ENCODE measurements around the gene TSHR. TPM values are rescaled to one million over a fixed set of nuclear protein-coding genes. Genes with fewer than 3 reads are reported as not detected.
"Not testable (repeated sequence)": the region's sequence is repeated elsewhere in the genome, so short reads cannot be mapped to it uniquely, and the experiment has no call there.

TSHR gene
- total and polyA plus RNA-seq, 9 donors = 0.15 to 0.41 (median 0.23) TPM; not detected in 6

DNA sequence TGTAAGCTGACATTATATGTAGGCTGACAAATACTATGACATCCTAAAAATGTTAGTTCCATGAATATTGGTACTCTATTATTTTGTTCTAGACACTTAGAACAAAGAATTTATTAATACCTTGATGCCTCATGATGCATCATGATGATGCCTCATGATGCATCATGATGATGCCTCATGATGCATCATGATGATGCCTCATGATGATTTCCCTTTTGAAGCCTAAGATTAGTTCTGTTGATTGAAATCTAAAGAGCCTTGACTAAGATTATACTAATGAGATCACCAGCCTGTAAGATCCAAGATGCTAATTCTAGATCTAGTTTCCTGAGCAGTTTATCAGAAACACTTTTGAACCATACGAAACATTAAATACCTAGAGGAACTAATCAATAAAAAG is 9.2 kb upstream of the TSHR start:
- intact Hi-C loops (cut with DNase I) = no loop called here
- DNase-seq = no peak
- Histone ChIP-seq H3K9me3 (no peaks in the 10 kb centered on the region), H3K27me3 (no peaks in the 10 kb centered on the region), H3K4me1 (ENCODE audit: insufficient read depth) (no peaks in the 10 kb centered on the region), H3K36me3 (no peaks in the 10 kb centered on the region), H3K4me3 (no peak overlapping the region), H3K27ac (no peak overlapping the region)
- TF ChIP-seq EP300 (IDR thresholded peaks at IDR 0.05) (no peak), POLR2A (IDR thresholded peaks at IDR 0.05) (no peak)
- TF ChIP-seq, protein P1, sequence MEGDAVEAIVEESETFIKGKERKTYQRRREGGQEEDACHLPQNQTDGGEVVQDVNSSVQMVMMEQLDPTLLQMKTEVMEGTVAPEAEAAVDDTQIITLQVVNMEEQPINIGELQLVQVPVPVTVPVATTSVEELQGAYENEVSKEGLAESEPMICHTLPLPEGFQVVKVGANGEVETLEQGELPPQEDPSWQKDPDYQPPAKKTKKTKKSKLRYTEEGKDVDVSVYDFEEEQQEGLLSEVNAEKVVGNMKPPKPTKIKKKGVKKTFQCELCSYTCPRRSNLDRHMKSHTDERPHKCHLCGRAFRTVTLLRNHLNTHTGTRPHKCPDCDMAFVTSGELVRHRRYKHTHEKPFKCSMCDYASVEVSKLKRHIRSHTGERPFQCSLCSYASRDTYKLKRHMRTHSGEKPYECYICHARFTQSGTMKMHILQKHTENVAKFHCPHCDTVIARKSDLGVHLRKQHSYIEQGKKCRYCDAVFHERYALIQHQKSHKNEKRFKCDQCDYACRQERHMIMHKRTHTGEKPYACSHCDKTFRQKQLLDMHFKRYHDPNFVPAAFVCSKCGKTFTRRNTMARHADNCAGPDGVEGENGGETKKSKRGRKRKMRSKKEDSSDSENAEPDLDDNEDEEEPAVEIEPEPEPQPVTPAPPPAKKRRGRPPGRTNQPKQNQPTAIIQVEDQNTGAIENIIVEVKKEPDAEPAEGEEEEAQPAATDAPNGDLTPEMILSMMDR (IDR thresholded peaks at IDR 0.05) = no peak
- 91 to 92% (median 91%) methylated on average over 1 of the region's 1 CpG for WGBS, 3 donors

DNA sequence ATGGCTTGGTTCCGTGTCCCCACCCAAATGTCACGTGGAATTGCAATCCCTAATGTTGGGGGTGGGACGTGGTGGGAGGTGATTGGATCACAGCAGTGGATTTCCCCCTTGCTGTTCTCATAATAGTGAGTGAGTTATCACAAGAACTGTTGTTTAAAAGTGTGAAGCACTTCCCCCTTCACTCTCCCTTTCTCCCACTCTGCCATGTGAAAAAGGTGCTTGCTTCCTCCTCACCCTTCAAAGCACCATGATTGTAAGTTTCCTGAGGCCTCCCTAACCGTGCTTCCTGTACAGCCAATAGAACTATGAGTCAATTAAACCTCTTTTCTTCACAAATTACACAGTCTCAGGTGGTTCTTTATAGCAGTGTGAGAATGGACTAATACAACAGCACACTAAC is 8.6 kb upstream of the TSHR start:
- Histone ChIP-seq H3K9me3 (no peaks in the 10 kb centered on the region), H3K4me3 (no peak overlapping the region), H3K36me3 (no peaks in the 10 kb centered on the region), H3K4me1 (ENCODE audit: insufficient read depth) (no peaks in the 10 kb centered on the region), H3K27me3 (no peaks in the 10 kb centered on the region), H3K27ac (no peak overlapping the region)
- WGBS, 3 donors = 61 to 78% (median 65%) methylated on average over 4 of the region's 4 CpGs
- TF ChIP-seq EP300 (IDR thresholded peaks at IDR 0.05) = no peak
- TF ChIP-seq, protein P1 (IDR thresholded peaks at IDR 0.05) = no peak
- TF ChIP-seq POLR2A (IDR thresholded peaks at IDR 0.05) = no peak
- intact Hi-C loops (cut with DNase I) = no loop called here
- no peak for DNase-seq

DNA sequence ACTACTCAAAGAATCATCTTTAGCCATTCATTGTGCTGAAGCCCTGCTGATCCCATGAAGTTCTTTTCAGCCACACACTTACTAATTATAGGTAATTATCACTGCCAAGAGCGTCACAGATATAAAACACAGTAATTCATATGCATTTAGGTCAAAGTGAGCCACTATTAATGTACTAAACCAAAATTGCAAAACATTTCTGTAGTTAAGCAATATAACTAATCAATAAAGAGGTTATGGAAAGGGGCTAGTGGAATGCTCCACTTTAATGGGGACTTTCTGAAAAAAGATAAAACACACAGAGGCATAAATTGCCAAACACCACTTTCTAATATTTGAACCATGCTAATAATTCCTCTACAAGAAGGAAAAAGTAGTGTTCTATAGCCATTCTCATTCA is 7.1 kb upstream of the TSHR start:
- H3K27me3 ChIP-seq = no peaks in the 10 kb centered on the region
- intact Hi-C loops (cut with DNase I) = no loop called here
- TF ChIP-seq, protein P1 (IDR thresholded peaks at IDR 0.05) = no peak
- TF ChIP-seq EP300 (IDR thresholded peaks at IDR 0.05) (no peak), POLR2A (IDR thresholded peaks at IDR 0.05) (no peak)
- no peaks in the 10 kb centered on the region for H3K4me1 ChIP-seq (ENCODE audit: insufficient read depth)
- H3K36me3 ChIP-seq = no peaks in the 10 kb centered on the region
- no peaks in the 10 kb centered on the region for H3K9me3 ChIP-seq
- no peak for DNase-seq
- H3K4me3 ChIP-seq = no peak overlapping the region
- WGBS, 3 donors = 0 to 71% (median 68%) methylated on average over 1 of the region's 1 CpG
- H3K27ac ChIP-seq = no peak overlapping the region

DNA sequence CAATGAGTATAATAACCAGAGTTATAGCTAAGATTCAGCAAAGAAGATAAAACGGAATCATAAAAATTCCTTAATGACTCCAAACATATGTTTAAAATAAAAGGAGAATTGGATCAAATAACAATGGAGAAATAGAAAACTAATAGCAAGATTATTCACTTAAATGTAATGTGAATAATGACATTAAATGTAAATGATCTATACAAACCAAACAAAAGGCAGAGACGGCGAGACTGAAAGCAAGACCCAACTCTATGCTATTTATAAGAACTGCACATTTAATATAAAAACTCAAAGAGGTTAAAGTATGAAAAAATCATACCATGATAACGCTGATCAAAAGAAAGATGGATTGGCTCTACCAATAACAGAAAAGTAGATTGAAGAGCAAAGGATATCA is 3.9 kb upstream of the TSHR start:
- Histone ChIP-seq H3K27me3 (no peaks in the 10 kb centered on the region), H3K36me3 (no peaks in the 10 kb centered on the region), H3K27ac (no peak overlapping the region), H3K4me1 (ENCODE audit: insufficient read depth) (no peaks in the 10 kb centered on the region), H3K4me3 (no peak overlapping the region), H3K9me3 (no peaks in the 10 kb centered on the region)
- intact Hi-C loops (cut with DNase I) = loop anchor here in 1 of 4 donors (10.0 kb wide), 2 partner anchors 213 to 513 kb away; no protein-coding TSS in a partner anchor
- 86 to 88% (median 87%) methylated on average over 4 of the region's 4 CpGs for WGBS, 3 donors
- TF ChIP-seq POLR2A (IDR thresholded peaks at IDR 0.05) (no peak), EP300 (IDR thresholded peaks at IDR 0.05) (no peak)
- TF ChIP-seq, protein P1 (IDR thresholded peaks at IDR 0.05) = no peak
- no peak for DNase-seq

DNA sequence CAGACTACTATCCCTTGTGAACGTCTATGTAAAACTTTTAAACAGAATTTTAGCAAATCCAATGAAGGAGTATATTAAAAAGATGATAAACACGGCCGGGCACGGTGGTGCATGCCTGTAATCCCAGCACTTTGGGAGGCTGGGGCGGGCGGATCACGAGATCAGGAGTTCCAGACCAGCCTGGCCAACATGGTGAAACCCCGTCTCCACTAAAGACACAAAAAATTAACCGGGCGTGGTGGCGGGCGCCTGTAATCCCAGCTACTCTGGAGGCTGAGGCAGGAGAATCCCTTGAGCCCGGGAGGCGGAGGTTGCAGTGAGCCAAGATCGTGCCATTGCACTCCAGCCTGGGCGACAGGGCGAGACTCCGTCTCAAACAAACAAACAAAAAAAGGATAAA is 2.2 kb upstream of the TSHR start:
- not testable (repeated sequence) for H3K9me3 ChIP-seq; H3K4me3 ChIP-seq; H3K27me3 ChIP-seq; H3K27ac ChIP-seq; DNase-seq; H3K36me3 ChIP-seq; H3K4me1 ChIP-seq (ENCODE audit: insufficient read depth)
- intact Hi-C loops (cut with DNase I) = loop anchor here in 1 of 4 donors (10.0 kb wide), 2 partner anchors 212 to 512 kb away; no protein-coding TSS in a partner anchor
- 80 to 89% (median 88%) methylated on average over 18 of the region's 18 CpGs for WGBS, 3 donors
